ENCODE results near the gene ZNF862.

The ZNF862 gene

GRCh38 chr7:149836434-149836833 is 1.7 kb upstream of the ZNF862 start:
- no peak for DNase-seq (ENCODE audit: low spot score)
- H3K4me1 Mint-ChIP-seq (ENCODE audit: low read depth), result peaks cover 17% of the 10 kb centered on the region
- no peak overlapping the region for H3K27ac Mint-ChIP-seq
- H3K27me3 Mint-ChIP-seq (ENCODE audit: low read depth), result peaks cover 12% of the 10 kb centered on the region
- H3K36me3 Mint-ChIP-seq (ENCODE audit: low read depth), result peaks cover 3% of the 10 kb centered on the region
- H3K4me3 Mint-ChIP-seq, result no peak overlapping the region
- H3K9me3 Mint-ChIP-seq, result no peaks in the 10 kb centered on the region

- H3K4me1 Mint-ChIP-seq (ENCODE audit: low read depth), result peaks cover 18% of the 10 kb centered on the region
- H3K27ac Mint-ChIP-seq, result no peak overlapping the region
- no peak for DNase-seq (ENCODE audit: low spot score)
- no peaks in the 10 kb centered on the region for H3K9me3 Mint-ChIP-seq
- H3K4me3 Mint-ChIP-seq, result peak overlapping the region; percentile 81
- H3K27me3 Mint-ChIP-seq (ENCODE audit: low read depth), result peaks cover 12% of the 10 kb centered on the region
- peaks cover 3% of the 10 kb centered on the region for H3K36me3 Mint-ChIP-seq (ENCODE audit: low read depth)
Observed at GRCh38 chr7:149837564-149838223, 481 bp upstream of the ZNF862 start.

GRCh38 chr7:149838992-149839408 is 825 bp downstream of the ZNF862 start:
- no peak for DNase-seq (ENCODE audit: low spot score)
- peaks cover 18% of the 10 kb centered on the region for H3K4me1 Mint-ChIP-seq (ENCODE audit: low read depth)
- peaks cover 12% of the 10 kb centered on the region for H3K27me3 Mint-ChIP-seq (ENCODE audit: low read depth)
- H3K4me3 Mint-ChIP-seq, result peak overlapping the region; percentile 87
- H3K27ac Mint-ChIP-seq, result peak overlapping the region; percentile 53
- H3K36me3 Mint-ChIP-seq (ENCODE audit: low read depth), result peaks cover 3% of the 10 kb centered on the region
- H3K9me3 Mint-ChIP-seq, result no peaks in the 10 kb centered on the region

GRCh38 chr7:149839933-149840332 is 1.8 kb downstream of the ZNF862 start:
- Mint-ChIP-seq H3K4me3 (no peak overlapping the region), H3K36me3 (ENCODE audit: low read depth) (peaks cover 3% of the 10 kb centered on the region), H3K4me1 (ENCODE audit: low read depth) (peaks cover 18% of the 10 kb centered on the region), H3K27me3 (ENCODE audit: low read depth) (peaks cover 5% of the 10 kb centered on the region), H3K27ac (no peak overlapping the region), H3K9me3 (no peaks in the 10 kb centered on the region)
- DNase-seq (ENCODE audit: low spot score), result no peak

GRCh38 chr7:149843566-149843965 is 5.4 kb downstream of the ZNF862 start:
- Mint-ChIP-seq H3K36me3 (ENCODE audit: low read depth) (peaks cover 12% of the 10 kb centered on the region), H3K9me3 (no peaks in the 10 kb centered on the region), H3K4me1 (ENCODE audit: low read depth) (peaks cover 13% of the 10 kb centered on the region), H3K27me3 (ENCODE audit: low read depth) (no peaks in the 10 kb centered on the region), H3K27ac (no peak overlapping the region), H3K4me3 (no peak overlapping the region)
- no peak for DNase-seq (ENCODE audit: low spot score)

GRCh38 chr7:149844445-149844844 is 6.3 kb downstream of the ZNF862 start:
- Mint-ChIP-seq H3K36me3 (ENCODE audit: low read depth) (peaks cover 11% of the 10 kb centered on the region), H3K27ac (no peak overlapping the region), H3K9me3 (no peaks in the 10 kb centered on the region), H3K4me3 (no peak overlapping the region), H3K27me3 (ENCODE audit: low read depth) (no peaks in the 10 kb centered on the region), H3K4me1 (ENCODE audit: low read depth) (peaks cover 6% of the 10 kb centered on the region)
- no peak for DNase-seq (ENCODE audit: low spot score)

GRCh38 chr7:149845257-149845980 is 7.2 kb downstream of the ZNF862 start:
- H3K27me3 Mint-ChIP-seq (ENCODE audit: low read depth), result no peaks in the 10 kb centered on the region
- no peaks in the 10 kb centered on the region for H3K9me3 Mint-ChIP-seq
- H3K27ac Mint-ChIP-seq, result no peak overlapping the region
- DNase-seq (ENCODE audit: low spot score), result no peak
- H3K4me3 Mint-ChIP-seq, result no peak overlapping the region
- peaks cover 9% of the 10 kb centered on the region for H3K36me3 Mint-ChIP-seq (ENCODE audit: low read depth)
- peaks cover 4% of the 10 kb centered on the region for H3K4me1 Mint-ChIP-seq (ENCODE audit: low read depth)

- no peak overlapping the region for H3K27ac Mint-ChIP-seq
- H3K4me1 Mint-ChIP-seq (ENCODE audit: low read depth), result peaks cover 3% of the 10 kb centered on the region
- no peak for DNase-seq (ENCODE audit: low spot score)
- peaks cover 9% of the 10 kb centered on the region for H3K36me3 Mint-ChIP-seq (ENCODE audit: low read depth)
- H3K9me3 Mint-ChIP-seq, result no peaks in the 10 kb centered on the region
- H3K4me3 Mint-ChIP-seq, result no peak overlapping the region
- H3K27me3 Mint-ChIP-seq (ENCODE audit: low read depth), result no peaks in the 10 kb centered on the region
Observed at GRCh38 chr7:149846021-149846420, 7.8 kb downstream of the ZNF862 start.

GRCh38 chr7:149846436-149847046 is 8.4 kb downstream of the ZNF862 start:
- H3K9me3 Mint-ChIP-seq, result no peaks in the 10 kb centered on the region
- H3K36me3 Mint-ChIP-seq (ENCODE audit: low read depth), result peaks cover 9% of the 10 kb centered on the region
- no peak overlapping the region for H3K4me3 Mint-ChIP-seq
- no peak overlapping the region for H3K27ac Mint-ChIP-seq
- H3K4me1 Mint-ChIP-seq (ENCODE audit: low read depth), result peaks cover 3% of the 10 kb centered on the region
- no peaks in the 10 kb centered on the region for H3K27me3 Mint-ChIP-seq (ENCODE audit: low read depth)
- DNase-seq (ENCODE audit: low spot score), result no peak

- Mint-ChIP-seq H3K27ac (no peak overlapping the region), H3K9me3 (no peaks in the 10 kb centered on the region), H3K36me3 (ENCODE audit: low read depth) (peaks cover 11% of the 10 kb centered on the region), H3K4me1 (ENCODE audit: low read depth) (peaks cover 2% of the 10 kb centered on the region), H3K4me3 (no peak overlapping the region), H3K27me3 (ENCODE audit: low read depth) (no peaks in the 10 kb centered on the region)
- DNase-seq (ENCODE audit: low spot score), result no peak
Observed at GRCh38 chr7:149849174-149849573, 11.0 kb downstream of the ZNF862 start.

- DNase-seq (ENCODE audit: low spot score), result no peak
- Mint-ChIP-seq H3K27me3 (ENCODE audit: low read depth) (no peaks in the 10 kb centered on the region), H3K4me1 (ENCODE audit: low read depth) (peaks cover 2% of the 10 kb centered on the region), H3K36me3 (ENCODE audit: low read depth) (peaks cover 11% of the 10 kb centered on the region), H3K9me3 (no peaks in the 10 kb centered on the region), H3K4me3 (no peak overlapping the region), H3K27ac (no peak overlapping the region)
Observed at GRCh38 chr7:149850007-149850594, 11.9 kb downstream of the ZNF862 start.

- H3K27ac Mint-ChIP-seq, result no peak overlapping the region
- H3K27me3 Mint-ChIP-seq (ENCODE audit: low read depth), result no peaks in the 10 kb centered on the region
- H3K9me3 Mint-ChIP-seq, result no peaks in the 10 kb centered on the region
- H3K36me3 Mint-ChIP-seq (ENCODE audit: low read depth), result peaks cover 9% of the 10 kb centered on the region
- no peak overlapping the region for H3K4me3 Mint-ChIP-seq
- H3K4me1 Mint-ChIP-seq (ENCODE audit: low read depth), result peaks cover 3% of the 10 kb centered on the region
- DNase-seq (ENCODE audit: low spot score), result no peak
Observed at GRCh38 chr7:149850716-149851115, 12.5 kb downstream of the ZNF862 start.

GRCh38 chr7:149851449-149851848 is 13.3 kb downstream of the ZNF862 start:
- peaks cover 8% of the 10 kb centered on the region for H3K4me1 Mint-ChIP-seq (ENCODE audit: low read depth)
- H3K27me3 Mint-ChIP-seq (ENCODE audit: low read depth), result no peaks in the 10 kb centered on the region
- peaks cover 9% of the 10 kb centered on the region for H3K36me3 Mint-ChIP-seq (ENCODE audit: low read depth)
- no peak overlapping the region for H3K27ac Mint-ChIP-seq
- no peak for DNase-seq (ENCODE audit: low spot score)
- no peaks in the 10 kb centered on the region for H3K9me3 Mint-ChIP-seq
- no peak overlapping the region for H3K4me3 Mint-ChIP-seq

GRCh38 chr7:149853157-149853556 is 15.0 kb downstream of the ZNF862 start:
- H3K36me3 Mint-ChIP-seq (ENCODE audit: low read depth), result peaks cover 14% of the 10 kb centered on the region
- H3K27me3 Mint-ChIP-seq (ENCODE audit: low read depth), result no peaks in the 10 kb centered on the region
- H3K4me3 Mint-ChIP-seq, result no peak overlapping the region
- no peak for DNase-seq (ENCODE audit: low spot score)
- peaks cover 20% of the 10 kb centered on the region for H3K4me1 Mint-ChIP-seq (ENCODE audit: low read depth)
- no peaks in the 10 kb centered on the region for H3K9me3 Mint-ChIP-seq
- no peak overlapping the region for H3K27ac Mint-ChIP-seq

Data from T-helper 2 cell treated with Interferon-gamma antibody and Interleukin-4, amounts not matched to agents 5 μg/mL and 100 μg/mL, for 36 hours (primary cell).